HepG2 (cell line): ENCODE measurements around the gene POLE3. TPM values are rescaled to one million over a fixed set of nuclear protein-coding genes. Genes with fewer than 3 reads are reported as not detected.

Source experiments
- ATAC-seq: fragments of 200-7000 bp; cut with Tn5 transposase; 3 replicates; pipeline ENCODE4 v1.9.1; 2020; ENCODE audit warnings: mild to moderate bottlenecking, moderate library complexity
- BruUV-seq: library from RNA; stranded (reverse); fragments of 400-500 nt; replicated peaks from 2 replicates; lab custom pipeline; 2021; lab: Mats Ljungman, UMichigan
- CTCF ChIA-PET: fragments of 300-600 bp; formaldehyde crosslinking; extraction: SDS; loops from one replicate; lab custom pipeline; 2021; ENCODE audit warnings: low total read pairs, inconsistent platforms, low intra/inter-chr PET ratio; lab: Yijun Ruan, JAX
- POLR2A ChIA-PET: fragments of 350-600 bp; sonication (Branson Sonifier 250); formaldehyde crosslinking; loops from one replicate; lab custom pipeline; 2020; ENCODE audit warnings: antibody characterized with exemption, inconsistent platforms; lab: Yijun Ruan, JAX
- DNase-seq: peaks from one replicate; pipeline ENCODE4 v3.0.0-alpha.2; 2015; ENCODE audit warnings: low spot score
- FAIRE-seq: peaks from 3 replicates; lab custom pipeline; 2011; peaks lifted over from hg19 to GRCh38; lab: Jason Lieb, UNC
- H2AFZ ChIP-seq: one replicate; pipeline ENCODE4 v1.6.1; 2011; ENCODE audit warnings: low read length, inconsistent platforms
- H3K27ac ChIP-seq: fragments of 300-600 bp; 3 replicates; pipeline ENCODE4 v1.8.0; 2011; ENCODE audit warnings: mixed run types, mild to moderate bottlenecking, mixed read lengths, low read length, inconsistent platforms; ENCODE audit not compliant: insufficient read depth; ENCODE audit errors: extremely low read length
- H3K27me3 ChIP-seq, 2 experiments: fragments of 200-600 bp in 1 of 2; 2 replicates in 1 of 2; 3 replicates in 1 of 2; pipeline versions ENCODE4 v1.6.0 to v1.8.0; 2011; ENCODE audit warnings: low read length in 2 of 2, mild to moderate bottlenecking in 2 of 2, moderate library complexity in 2 of 2, inconsistent platforms in 1 of 2; ENCODE audit not compliant: insufficient read depth in 2 of 2, control insufficient read depth in 1 of 2
- H3K36me3 ChIP-seq, 2 experiments: fragments of 200-600 bp in 1 of 2; replicated peaks in 1 of 2; 2 replicates in 1 of 2; 3 replicates in 1 of 2; pipeline versions ENCODE4 v1.5.1 to v1.8.0; 2011; ENCODE audit warnings: low read length in 2 of 2, inconsistent platforms in 1 of 2; ENCODE audit not compliant: insufficient read depth in 2 of 2, control insufficient read depth in 1 of 2
- H3K4me1 ChIP-seq: 2 replicates; pipeline ENCODE4 v1.5.1; 2012; ENCODE audit warnings: low read length, inconsistent platforms; ENCODE audit not compliant: insufficient read depth
- H3K4me2 ChIP-seq: 2 replicates; pipeline ENCODE4 v1.6.0; 2011; ENCODE audit warnings: low read depth, low read length, inconsistent platforms
- H3K4me3 ChIP-seq, 3 experiments: fragments of 200-600 bp in 1 of 3; sonication (generic), shearing (Covaris generic) in 1 of 3; replicated peaks in 1 of 3; 2 replicates each; pipeline ENCODE4 v1.5.1; 2011 to 2016; ENCODE audit warnings: low read length in 3 of 3, inconsistent platforms in 2 of 3, low read depth in 2 of 3, mild to moderate bottlenecking in 2 of 3, control low read depth in 1 of 3, mixed read lengths in 1 of 3; ENCODE audit not compliant: insufficient read depth in 1 of 3
- H3K79me2 ChIP-seq: one replicate; pipeline ENCODE4 v1.6.1; 2011; ENCODE audit warnings: low read length, inconsistent platforms; ENCODE audit not compliant: insufficient read depth
- H3K9ac ChIP-seq: 2 replicates; pipeline ENCODE4 v1.6.0; 2011; ENCODE audit warnings: mild to moderate bottlenecking, low read depth, low read length, inconsistent platforms; ENCODE audit not compliant: insufficient read depth
- H3K9me3 ChIP-seq: 2 replicates; pipeline ENCODE4 v1.5.1; 2012; ENCODE audit warnings: mild to moderate bottlenecking, low read length
- H4K20me1 ChIP-seq: 2 replicates; pipeline ENCODE4 v1.6.0; 2011; ENCODE audit warnings: inconsistent platforms, mild to moderate bottlenecking, low read length, moderate library complexity; ENCODE audit not compliant: insufficient read depth
- EEA1 ChIP-seq: sonication (generic); formaldehyde crosslinking; IDR thresholded peaks from 2 replicates; pipeline ENCODE4 v1.5.1; 2020; ENCODE audit warnings: mild to moderate bottlenecking, missing genetic modification reagents, borderline replicate concordance
- GMEB2 ChIP-seq: IDR thresholded peaks from 2 replicates; pipeline ENCODE4 v1.6.1; 2016; ENCODE audit warnings: missing biosample characterization, missing genetic modification reagents, low read depth
- IRF2 ChIP-seq: IDR thresholded peaks from 2 replicates; pipeline ENCODE4 v1.6.1; 2018; ENCODE audit warnings: missing genetic modification reagents, missing compliant biosample characterization
- IRF9 ChIP-seq: sonication (generic); formaldehyde crosslinking; IDR thresholded peaks from 2 replicates; pipeline ENCODE4 v1.8.0; 2022; ENCODE audit warnings: missing genetic modification reagents, mild to moderate bottlenecking, borderline replicate concordance
- KMT2A ChIP-seq: sonication (generic); formaldehyde crosslinking; IDR thresholded peaks from 2 replicates; pipeline ENCODE4 v1.4.0; 2020; ENCODE audit warnings: missing genetic modification reagents
- MXI1 ChIP-seq: IDR thresholded peaks from 3 replicates; pipeline ENCODE4 v1.6.1; 2012; ENCODE audit warnings: low read depth, low read length, inconsistent platforms, borderline replicate concordance
- NCOA2 ChIP-seq: sonication (generic); formaldehyde crosslinking; IDR thresholded peaks from 2 replicates; pipeline ENCODE4 v1.8.0; 2022; ENCODE audit warnings: inconsistent platforms
- SP2 ChIP-seq: sonication (generic); formaldehyde crosslinking; IDR thresholded peaks from 2 replicates; pipeline ENCODE4 v1.5.1; 2020; ENCODE audit warnings: mild to moderate bottlenecking, missing genetic modification reagents
- STAG1 ChIP-seq: sonication (generic); formaldehyde crosslinking; IDR thresholded peaks from 2 replicates; pipeline ENCODE4 v1.4.0; 2020; ENCODE audit warnings: missing genetic modification reagents
- STAT6 ChIP-seq: sonication (generic); formaldehyde crosslinking; IDR thresholded peaks from 2 replicates; pipeline ENCODE4 v1.4.0; 2020; ENCODE audit warnings: missing genetic modification reagents, mild to moderate bottlenecking, borderline replicate concordance
- ZBTB38 ChIP-seq: sonication (generic); formaldehyde crosslinking; IDR thresholded peaks from 2 replicates; pipeline ENCODE4 v1.5.1; 2020; ENCODE audit warnings: mild to moderate bottlenecking, missing genetic modification reagents
- ZFAT ChIP-seq: sonication (generic); formaldehyde crosslinking; conservative IDR thresholded peaks from 2 replicates; pipeline ENCODE4 v1.8.1; 2023; ENCODE audit warnings: missing genetic modification reagents, inconsistent platforms
- ZNF343 ChIP-seq: sonication (generic); formaldehyde crosslinking; IDR thresholded peaks from 2 replicates; pipeline ENCODE4 v1.4.0; 2020; ENCODE audit warnings: mild to moderate bottlenecking, missing genetic modification reagents
- ZNF446 ChIP-seq: sonication (generic); formaldehyde crosslinking; IDR thresholded peaks from 2 replicates; pipeline ENCODE4 v1.5.0; 2020; ENCODE audit warnings: mild to moderate bottlenecking, missing genetic modification reagents
- ZNF839 ChIP-seq: sonication (generic); formaldehyde crosslinking; IDR thresholded peaks from 2 replicates; pipeline ENCODE4 v1.4.0; 2020; ENCODE audit warnings: missing genetic modification reagents, mild to moderate bottlenecking, borderline replicate concordance
- WGBS: methylation state at CpG from one replicate; pipeline ENCODE4 v1.1.6; 2017; ENCODE audit warnings: low lambda C conversion rate; 5-methylcytosine and 5-hydroxymethylcytosine counted together
- in situ Hi-C: cut with HindIII; loops from 2 replicates; pipeline ENCODE4 v1.10.0; 2017; ENCODE audit warnings: low pct_unique_long_range_greater_than_20kb; ENCODE audit not compliant: extremely low pct_ligation_motif_present
- intact Hi-C: fragments of 100-400 bp; cut with micrococcal nuclease; formaldehyde crosslinking; loops from one replicate; pipeline ENCODE4 v1.10.0; 2022; ENCODE audit not compliant: unreplicated experiment
- polyA plus RNA-seq, 8 experiments: library from polyadenylated mRNA; depleted of rRNA in 3 of 8; stranded (reverse) in 7 of 8; unstranded in 1 of 8; fragments of >200 nt; fragmentation: Illumina TruSeq in 4 of 8; extraction: Trizol in 4 of 8; gene quantifications; 2 replicates each; pipeline versions ENCODE4 v1.2.1 to v1.2.3, GENCODE V29; 2011 to 2016; ENCODE audit warnings: low read depth in 4 of 8, missing spikeins in 1 of 8, mixed read lengths in 1 of 8; ENCODE audit not compliant: insufficient read depth in 1 of 8
- total RNA-seq, 5 experiments: library from RNA; depleted of rRNA; stranded (reverse); fragments of >200 nt; fragmentation: Illumina TruSeq; extraction: Trizol; gene quantifications; 2 replicates each; pipeline ENCODE4 v1.2.3, GENCODE V29; 2016; ENCODE audit warnings: low read depth in 1 of 5

POLE3 gene
- total and polyA plus RNA-seq, 2 of the 13 experiments (the other 11 are each of a cell fraction or from before 2014, with no cell fraction given), result 36.0 to 77.2 TPM

- no peak for FAIRE-seq
- in situ Hi-C loops (no loop called here), intact Hi-C loops (no loop called here)
- Histone ChIP-seq H2AFZ (no peak overlapping the region), H3K4me2 (no peak overlapping the region), H3K9ac (no peak overlapping the region), H3K27ac (no peak overlapping the region), H3K4me3 (no peak overlapping the region), H3K79me2 (no peaks in the 10 kb centered on the region), H3K27me3 (peaks cover 0 to 3% of the 10 kb centered on the region in 2 experiments; a peak in 2 of 5 replicates), H3K36me3 (no peaks in the 10 kb centered on the region), H3K9me3 (no peaks in the 10 kb centered on the region), H3K4me1 (peaks cover 9% of the 10 kb centered on the region), H4K20me1 (no peaks in the 10 kb centered on the region)
- no peak for TF ChIP-seq ZBTB38 (CRISPR knock-in tag)
- no peak for TF ChIP-seq ZNF839 (CRISPR knock-in tag)
- TF ChIP-seq EEA1 (CRISPR knock-in tag), result no peak
- no peak for TF ChIP-seq MXI1
- no peak for TF ChIP-seq ZNF446
- TF ChIP-seq SP2 (CRISPR knock-in tag), result no peak
- no peak for TF ChIP-seq ZFAT (CRISPR knock-in tag)
- no peak for TF ChIP-seq IRF2 (CRISPR knock-in tag)
- ChIA-PET CTCF (no interaction called here), POLR2A (no interaction called here)
- ATAC-seq, result no peak
- 35% methylated on average over 2 of the region's 2 CpGs for WGBS
- BruUV-seq, result no TSS peak
- DNase-seq, result no peak
Observed at GRCh38 chr9:113425072-113425471, 14.6 kb upstream of the POLE3 start.

- Histone ChIP-seq H3K36me3 (no peaks in the 10 kb centered on the region), H3K27me3 (no peaks in the 10 kb centered on the region; a peak in 1 of 5 replicates), H3K9me3 (no peaks in the 10 kb centered on the region), H3K9ac (no peak overlapping the region), H3K79me2 (no peaks in the 10 kb centered on the region), H3K4me1 (peaks cover 9% of the 10 kb centered on the region), H2AFZ (no peak overlapping the region), H3K27ac (no peak overlapping the region), H3K4me3 (no peak overlapping the region), H3K4me2 (no peak overlapping the region), H4K20me1 (no peaks in the 10 kb centered on the region)
- FAIRE-seq (no peak), DNase-seq (no peak), ATAC-seq (no peak)
- 28% methylated on average over 3 of the region's 3 CpGs for WGBS
- in situ Hi-C loops (no loop called here), intact Hi-C loops (no loop called here)
- CTCF ChIA-PET, result no interaction called here
- POLR2A ChIA-PET, result no interaction called here
- BruUV-seq, result no TSS peak
- TF ChIP-seq IRF9 (no peak), ZNF343 (no peak), STAG1 (CRISPR knock-in tag) (no peak), STAT6 (CRISPR knock-in tag) (no peak), KMT2A (CRISPR knock-in tag) (no peak), GMEB2 (CRISPR knock-in tag) (no peak), NCOA2 (CRISPR knock-in tag) (no peak)
Observed at GRCh38 chr9:113421726-113422125, 11.3 kb upstream of the POLE3 start.
